ENCODE data around the gene LAMA2. TPM values are rescaled to one million over a fixed set of nuclear protein-coding genes. Genes with fewer than 3 reads are reported as not detected.

Gene LAMA2
- total RNA-seq, 1 donor, result 9.4 TPM

GRCh38 chr6:129478379-129478778 is 595.4 kb downstream of the LAMA2 start:
- no peak overlapping the region for H3K4me3 ChIP-seq (ENCODE audit: insufficient read depth, low read length)
- no peak overlapping the region for H3K27ac ChIP-seq (ENCODE audit: low read depth, low read length)
- no peaks in the 10 kb centered on the region for H3K27me3 ChIP-seq (ENCODE audit: insufficient read depth, low read length)
- H2AFZ ChIP-seq (ENCODE audit: low read length), result no peak overlapping the region
- H3K4me2 ChIP-seq (ENCODE audit: insufficient read depth, low read length), result no peak overlapping the region
- H3K9me3 ChIP-seq (ENCODE audit: low read depth, low read length), result no peaks in the 10 kb centered on the region
- TF ChIP-seq, protein P1, sequence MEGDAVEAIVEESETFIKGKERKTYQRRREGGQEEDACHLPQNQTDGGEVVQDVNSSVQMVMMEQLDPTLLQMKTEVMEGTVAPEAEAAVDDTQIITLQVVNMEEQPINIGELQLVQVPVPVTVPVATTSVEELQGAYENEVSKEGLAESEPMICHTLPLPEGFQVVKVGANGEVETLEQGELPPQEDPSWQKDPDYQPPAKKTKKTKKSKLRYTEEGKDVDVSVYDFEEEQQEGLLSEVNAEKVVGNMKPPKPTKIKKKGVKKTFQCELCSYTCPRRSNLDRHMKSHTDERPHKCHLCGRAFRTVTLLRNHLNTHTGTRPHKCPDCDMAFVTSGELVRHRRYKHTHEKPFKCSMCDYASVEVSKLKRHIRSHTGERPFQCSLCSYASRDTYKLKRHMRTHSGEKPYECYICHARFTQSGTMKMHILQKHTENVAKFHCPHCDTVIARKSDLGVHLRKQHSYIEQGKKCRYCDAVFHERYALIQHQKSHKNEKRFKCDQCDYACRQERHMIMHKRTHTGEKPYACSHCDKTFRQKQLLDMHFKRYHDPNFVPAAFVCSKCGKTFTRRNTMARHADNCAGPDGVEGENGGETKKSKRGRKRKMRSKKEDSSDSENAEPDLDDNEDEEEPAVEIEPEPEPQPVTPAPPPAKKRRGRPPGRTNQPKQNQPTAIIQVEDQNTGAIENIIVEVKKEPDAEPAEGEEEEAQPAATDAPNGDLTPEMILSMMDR (IDR thresholded peaks at IDR 0.05; ENCODE audit: extremely low read depth, low read depth, low read length), result no peak
- no peaks in the 10 kb centered on the region for H3K4me1 ChIP-seq (ENCODE audit: insufficient read depth, low read length)
- no peaks in the 10 kb centered on the region for H3K79me2 ChIP-seq (ENCODE audit: insufficient read depth, low read length)
- DNase-seq (ENCODE audit: insufficient read length, low spot score, missing footprints), result no peak
- H4K20me1 ChIP-seq (ENCODE audit: insufficient read depth, low read length), result no peaks in the 10 kb centered on the region
- no peaks in the 10 kb centered on the region for H3K36me3 ChIP-seq (ENCODE audit: insufficient read depth, low read length)

DNA sequence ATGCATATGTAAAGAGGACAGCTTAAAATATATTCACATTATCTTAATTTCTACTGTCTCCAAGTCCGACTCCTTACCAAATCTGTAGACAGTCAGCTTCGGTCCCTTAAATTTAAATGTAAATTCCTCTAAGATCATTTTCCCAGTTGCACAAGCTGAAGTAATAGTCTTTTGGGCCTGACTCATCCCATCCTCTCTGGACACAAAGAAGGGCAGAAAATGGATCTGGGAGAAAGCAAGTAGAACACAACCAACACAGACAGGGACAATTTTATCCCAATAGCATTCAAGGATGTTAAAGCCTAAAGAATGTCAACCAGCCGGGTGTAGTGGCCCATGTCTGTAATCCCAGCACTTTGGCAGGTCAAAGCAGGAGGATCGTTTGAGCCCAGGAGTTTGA is 598.8 kb downstream of the LAMA2 start:
- H3K9me3 ChIP-seq (ENCODE audit: low read depth, low read length), result no peaks in the 10 kb centered on the region
- no peaks in the 10 kb centered on the region for H4K20me1 ChIP-seq (ENCODE audit: insufficient read depth, low read length)
- no peaks in the 10 kb centered on the region for H3K79me2 ChIP-seq (ENCODE audit: insufficient read depth, low read length)
- no peak for DNase-seq (ENCODE audit: insufficient read length, low spot score, missing footprints)
- no peaks in the 10 kb centered on the region for H3K4me1 ChIP-seq (ENCODE audit: insufficient read depth, low read length)
- no peak overlapping the region for H3K4me2 ChIP-seq (ENCODE audit: insufficient read depth, low read length)
- H3K27ac ChIP-seq (ENCODE audit: low read depth, low read length), result no peak overlapping the region
- no peak overlapping the region for H3K4me3 ChIP-seq (ENCODE audit: insufficient read depth, low read length)
- TF ChIP-seq, protein P1 (IDR thresholded peaks at IDR 0.05; ENCODE audit: extremely low read depth, low read depth, low read length), result no peak
- no peak overlapping the region for H2AFZ ChIP-seq (ENCODE audit: low read length)
- no peaks in the 10 kb centered on the region for H3K36me3 ChIP-seq (ENCODE audit: insufficient read depth, low read length)
- H3K27me3 ChIP-seq (ENCODE audit: insufficient read depth, low read length), result no peaks in the 10 kb centered on the region

DNA sequence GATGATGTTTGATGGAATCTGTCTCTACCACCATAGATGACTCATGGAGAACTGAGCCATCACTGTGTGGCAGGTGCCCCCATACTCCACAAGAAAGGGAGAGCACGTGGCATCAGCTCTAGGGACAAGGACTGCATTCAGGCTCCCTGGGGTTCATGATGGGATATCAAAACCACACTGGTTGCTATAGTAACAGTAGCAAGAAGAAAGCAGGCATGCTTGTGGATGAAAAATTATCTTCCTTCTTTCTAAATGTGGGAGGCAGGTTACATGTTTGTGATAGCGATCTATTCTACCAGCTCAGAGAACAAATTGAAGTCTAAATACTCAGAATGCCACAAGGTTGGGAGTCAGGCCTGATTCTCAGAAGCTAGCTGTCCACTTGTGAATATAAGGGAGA is 602.8 kb downstream of the LAMA2 start:
- Histone ChIP-seq H4K20me1 (ENCODE audit: insufficient read depth, low read length) (no peaks in the 10 kb centered on the region), H3K9me3 (ENCODE audit: low read depth, low read length) (no peaks in the 10 kb centered on the region), H3K79me2 (ENCODE audit: insufficient read depth, low read length) (no peaks in the 10 kb centered on the region), H3K36me3 (ENCODE audit: insufficient read depth, low read length) (no peaks in the 10 kb centered on the region), H2AFZ (ENCODE audit: low read length) (no peak overlapping the region), H3K27me3 (ENCODE audit: insufficient read depth, low read length) (no peaks in the 10 kb centered on the region), H3K4me3 (ENCODE audit: insufficient read depth, low read length) (no peak overlapping the region), H3K4me1 (ENCODE audit: insufficient read depth, low read length) (peaks cover 19% of the 10 kb centered on the region), H3K27ac (ENCODE audit: low read depth, low read length) (no peak overlapping the region), H3K4me2 (ENCODE audit: insufficient read depth, low read length) (no peak overlapping the region)
- TF ChIP-seq, protein P1 (IDR thresholded peaks at IDR 0.05; ENCODE audit: extremely low read depth, low read depth, low read length), result no peak
- DNase-seq (ENCODE audit: insufficient read length, low spot score, missing footprints), result no peak

DNA sequence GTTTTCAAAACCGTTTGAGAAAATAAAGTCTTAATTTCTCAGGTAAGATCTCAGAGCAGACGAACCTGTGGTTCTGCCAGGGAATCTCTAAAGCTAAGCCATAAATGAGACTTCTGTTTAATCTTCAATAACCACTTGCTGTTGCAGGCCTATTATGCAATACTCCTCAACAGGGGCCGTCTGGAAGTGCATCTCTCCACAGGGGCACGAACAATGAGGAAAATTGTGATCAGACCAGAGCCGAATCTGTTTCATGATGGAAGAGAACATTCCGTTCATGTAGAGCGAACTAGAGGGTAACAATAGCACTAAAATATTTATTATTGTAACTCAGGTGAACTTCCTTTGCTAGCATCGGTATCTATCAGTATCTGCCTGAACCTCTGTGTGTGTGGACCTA is 603.4 kb downstream of the LAMA2 start:
- no peaks in the 10 kb centered on the region for H3K36me3 ChIP-seq (ENCODE audit: insufficient read depth, low read length)
- no peak overlapping the region for H3K4me2 ChIP-seq (ENCODE audit: insufficient read depth, low read length)
- no peaks in the 10 kb centered on the region for H4K20me1 ChIP-seq (ENCODE audit: insufficient read depth, low read length)
- no peaks in the 10 kb centered on the region for H3K27me3 ChIP-seq (ENCODE audit: insufficient read depth, low read length)
- no peak overlapping the region for H3K27ac ChIP-seq (ENCODE audit: low read depth, low read length)
- DNase-seq (ENCODE audit: insufficient read length, low spot score, missing footprints), result no peak
- no peaks in the 10 kb centered on the region for H3K79me2 ChIP-seq (ENCODE audit: insufficient read depth, low read length)
- peaks cover 25% of the 10 kb centered on the region for H3K4me1 ChIP-seq (ENCODE audit: insufficient read depth, low read length)
- TF ChIP-seq, protein P1 (IDR thresholded peaks at IDR 0.05; ENCODE audit: extremely low read depth, low read depth, low read length), result no peak
- H2AFZ ChIP-seq (ENCODE audit: low read length), result no peak overlapping the region
- H3K4me3 ChIP-seq (ENCODE audit: insufficient read depth, low read length), result no peak overlapping the region
- no peaks in the 10 kb centered on the region for H3K9me3 ChIP-seq (ENCODE audit: low read depth, low read length)

Data from osteoblast (primary cell).